ENCODE results near the gene MCCC2.

GRCh38 chr5:71601222-71602026 is 14.3 kb downstream of the MCCC2 start:
- TF ChIP-seq EGR1 (IDR thresholded peaks at IDR 0.05): no peak
- no peak for TF ChIP-seq YY1 (IDR thresholded peaks at IDR 0.05; ENCODE audit: low read depth)
- no peak for TF ChIP-seq MAX (IDR thresholded peaks at IDR 0.05)
- peak; percentile 41 for TF ChIP-seq RAD21 (IDR thresholded peaks at IDR 0.05; ENCODE audit: low read depth)
- TF ChIP-seq USF1 (IDR thresholded peaks at IDR 0.05): no peak
- TF ChIP-seq REST (IDR thresholded peaks at IDR 0.05; ENCODE audit: low read depth): no peak
- TF ChIP-seq CEBPB (IDR thresholded peaks at IDR 0.05): no peak
- no peak for TF ChIP-seq CREB1 (IDR thresholded peaks at IDR 0.05; ENCODE audit: low read depth)
- TF ChIP-seq EP300 (IDR thresholded peaks at IDR 0.05; ENCODE audit: borderline replicate concordance): no peak; the same call in 1 of the 2 replicates
- no peak for TF ChIP-seq TAF1 (IDR thresholded peaks at IDR 0.05; ENCODE audit: low read depth)
- peak; percentile 69 for TF ChIP-seq NFIC (IDR thresholded peaks at IDR 0.05)
- TF ChIP-seq FOXM1 (IDR thresholded peaks at IDR 0.05; ENCODE audit: borderline replicate concordance, low read depth): peak; percentile 12; the same call in 1 of the 2 replicates
- TF ChIP-seq ZBTB7A (IDR thresholded peaks at IDR 0.05; ENCODE audit: low read depth): no peak
